Testis (tissue), 3 donors: ENCODE results near the gene GRWD1. TPM values are rescaled to one million over a fixed set of nuclear protein-coding genes. Genes with fewer than 3 reads are reported as not detected.

Experiments
- DNase-seq: peaks from one replicate; pipeline ENCODE4 v3.0.0-alpha.2; 2019
- H3K27ac ChIP-seq, 2 donors: fragments of 200-600 bp; sonication (generic); one replicate each; pipeline ENCODE4 v1.5.1; 2019
- H3K27me3 ChIP-seq: fragments of 200-600 bp; sonication (generic); one replicate; pipeline ENCODE4 v1.5.1; 2019
- H3K36me3 ChIP-seq: fragments of 200-600 bp; sonication (generic); one replicate; pipeline ENCODE4 v1.5.1; 2017; ENCODE audit warnings: low read depth; ENCODE audit errors: missing control alignments
- H3K4me1 ChIP-seq: fragments of 200-600 bp; sonication (generic); one replicate; pipeline ENCODE4 v1.5.1; 2019
- H3K4me3 ChIP-seq, 2 donors: fragments of 200-600 bp; sonication (generic); one replicate each; pipeline ENCODE4 v1.5.1; 2017 to 2019
- H3K9me3 ChIP-seq: fragments of 200-600 bp; sonication (generic); one replicate; pipeline ENCODE4 v1.5.1; 2017
- POLR2A ChIP-seq: fragments of 450-650 bp; IDR thresholded peaks from one replicate; pipeline ENCODE4 v1.6.1; 2017; ENCODE audit warnings: antibody characterized with exemption, mild to moderate bottlenecking, moderate library complexity
- WGBS, 2 donors: methylation state at CpG; one replicate each; pipeline ENCODE4 v1.1.5; 2018; 5-methylcytosine and 5-hydroxymethylcytosine counted together
- intact Hi-C: fragments of 100-400 bp; cut with DNase I; formaldehyde crosslinking; loops from one replicate; pipeline ENCODE4 v1.15.1; 2023; ENCODE audit warnings: low total_unique reads
- polyA plus RNA-seq: library from polyadenylated mRNA; stranded (reverse); fragments of 350-450 nt; fragmentation: Illumina TruSeq; extraction: RNeasy Lipid Tissue Mini Kit (QIAGEN cat#74804); gene quantifications from one replicate; pipeline ENCODE4 v1.2.3, GENCODE V29; 2014; ENCODE audit warnings: low read depth, low replicate concordance; ENCODE audit not compliant: insufficient read depth
- total RNA-seq, 2 donors: library from RNA; depleted of rRNA; stranded (reverse); fragments of >200 nt; gene quantifications; one replicate each; pipeline ENCODE4 v1.2.3, GENCODE V29; 2016
- TF ChIP-seq, protein P1 (sequence below), 3 experiments: fragments of 450-650 bp in 2 of 3; fragments of 200-600 bp in 1 of 3; sonication (generic) in 1 of 3; IDR thresholded peaks; one replicate each; pipeline ENCODE4 v1.5.1; 2016 to 2019; ENCODE audit warnings: antibody characterized with exemption in 3 of 3, mild to moderate bottlenecking in 2 of 3, moderate library complexity in 1 of 3

GRWD1 gene
- total and polyA plus RNA-seq, 3 donors from 2014 or later, result 17.8 to 35.2 (median 32.8) TPM

- intact Hi-C loops, result no loop called here
- no peak for TF ChIP-seq POLR2A
- TF ChIP-seq, protein P1, sequence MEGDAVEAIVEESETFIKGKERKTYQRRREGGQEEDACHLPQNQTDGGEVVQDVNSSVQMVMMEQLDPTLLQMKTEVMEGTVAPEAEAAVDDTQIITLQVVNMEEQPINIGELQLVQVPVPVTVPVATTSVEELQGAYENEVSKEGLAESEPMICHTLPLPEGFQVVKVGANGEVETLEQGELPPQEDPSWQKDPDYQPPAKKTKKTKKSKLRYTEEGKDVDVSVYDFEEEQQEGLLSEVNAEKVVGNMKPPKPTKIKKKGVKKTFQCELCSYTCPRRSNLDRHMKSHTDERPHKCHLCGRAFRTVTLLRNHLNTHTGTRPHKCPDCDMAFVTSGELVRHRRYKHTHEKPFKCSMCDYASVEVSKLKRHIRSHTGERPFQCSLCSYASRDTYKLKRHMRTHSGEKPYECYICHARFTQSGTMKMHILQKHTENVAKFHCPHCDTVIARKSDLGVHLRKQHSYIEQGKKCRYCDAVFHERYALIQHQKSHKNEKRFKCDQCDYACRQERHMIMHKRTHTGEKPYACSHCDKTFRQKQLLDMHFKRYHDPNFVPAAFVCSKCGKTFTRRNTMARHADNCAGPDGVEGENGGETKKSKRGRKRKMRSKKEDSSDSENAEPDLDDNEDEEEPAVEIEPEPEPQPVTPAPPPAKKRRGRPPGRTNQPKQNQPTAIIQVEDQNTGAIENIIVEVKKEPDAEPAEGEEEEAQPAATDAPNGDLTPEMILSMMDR (IDR thresholded peaks at IDR 0.05), result no peak
- WGBS, 2 donors, result 76 to 78% methylated on average over 9 to 17 of the region's 17 CpGs
- Histone ChIP-seq H3K9me3 (no peaks in the 10 kb centered on the region), H3K36me3 (no peaks in the 10 kb centered on the region), H3K27ac (no peak overlapping the region), H3K4me3 (no peak overlapping the region), H3K27me3 (no peaks in the 10 kb centered on the region), H3K4me1 (peaks cover 3% of the 10 kb centered on the region)
- no peak for DNase-seq
These were observed 29.7 kb downstream of the GRWD1 start for GRCh38 chr19:48475369-48476068.

DNA sequence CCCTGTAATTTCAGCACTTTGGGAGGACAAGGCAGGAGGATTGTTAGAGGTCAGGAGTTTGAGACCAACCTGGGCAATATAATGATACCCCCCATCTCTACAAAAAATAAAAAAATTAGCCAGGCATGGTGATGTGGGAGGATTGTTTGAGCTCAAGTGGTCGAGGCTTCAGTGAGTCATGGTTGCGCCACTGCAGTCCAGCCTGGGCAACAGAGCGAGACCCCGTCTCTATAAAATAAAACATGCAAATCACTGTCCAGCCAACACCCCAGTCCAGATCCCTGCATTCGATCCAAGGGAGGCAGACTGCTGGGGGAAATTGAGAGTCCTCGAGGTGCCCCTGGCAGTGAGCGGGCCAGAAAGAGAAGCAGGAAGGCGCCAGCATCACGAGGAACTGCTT lies 30.4 kb downstream of the GRWD1 start:
- H3K9me3 ChIP-seq, result no peaks in the 10 kb centered on the region
- H3K4me1 ChIP-seq, result no peaks in the 10 kb centered on the region
- no peak for DNase-seq
- 91 to 96% methylated on average over 9 of the region's 9 CpGs for WGBS, 2 donors
- no peak overlapping the region for H3K27ac ChIP-seq
- no peaks in the 10 kb centered on the region for H3K36me3 ChIP-seq
- H3K4me3 ChIP-seq, result no peak overlapping the region
- intact Hi-C loops, result no loop called here
- TF ChIP-seq, protein P1 (IDR thresholded peaks at IDR 0.05), result no peak
- no peak for TF ChIP-seq POLR2A
- no peaks in the 10 kb centered on the region for H3K27me3 ChIP-seq

DNA sequence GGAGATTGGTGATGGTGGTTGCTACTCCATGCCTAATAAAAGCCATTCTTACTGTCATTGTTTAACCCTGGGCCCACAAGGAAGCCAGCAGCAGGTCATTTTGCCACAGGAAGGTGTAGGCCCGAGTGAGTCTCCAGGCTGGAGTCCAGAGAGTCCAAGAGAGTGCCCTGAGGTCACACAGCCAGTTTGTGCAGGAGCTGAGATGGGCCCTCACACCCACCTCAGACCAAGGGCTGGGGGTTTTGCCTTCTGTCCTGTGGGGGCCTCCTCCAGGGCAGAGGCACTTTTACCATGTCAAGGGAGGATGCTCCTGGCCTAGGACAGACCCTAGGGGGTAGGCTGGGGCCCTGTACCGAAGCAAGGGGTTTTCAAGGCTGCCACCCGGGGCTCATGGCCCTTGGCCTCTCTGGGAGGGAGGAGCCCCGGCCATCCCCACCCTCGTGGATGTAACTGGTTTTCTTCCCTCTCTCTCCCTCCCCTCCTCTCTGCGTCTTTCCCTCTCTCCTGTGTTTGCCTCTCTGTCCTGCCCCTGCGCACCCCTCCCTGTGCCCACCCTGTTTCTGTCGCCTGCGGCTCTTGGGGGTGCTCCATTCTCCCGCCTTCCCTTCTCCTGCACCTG lies 31.4 kb downstream of the GRWD1 start:
- H3K4me3 ChIP-seq, result no peak overlapping the region
- intact Hi-C loops, result no loop called here
- H3K27me3 ChIP-seq, result no peaks in the 10 kb centered on the region
- 74 to 89% methylated on average over 6 to 10 of the region's 10 CpGs for WGBS, 2 donors
- DNase-seq, result no peak
- H3K9me3 ChIP-seq, result no peaks in the 10 kb centered on the region
- TF ChIP-seq, protein P1 (IDR thresholded peaks at IDR 0.05), result no peak
- TF ChIP-seq POLR2A, result no peak
- no peaks in the 10 kb centered on the region for H3K36me3 ChIP-seq
- no peak overlapping the region for H3K27ac ChIP-seq
- H3K4me1 ChIP-seq, result no peaks in the 10 kb centered on the region

DNA sequence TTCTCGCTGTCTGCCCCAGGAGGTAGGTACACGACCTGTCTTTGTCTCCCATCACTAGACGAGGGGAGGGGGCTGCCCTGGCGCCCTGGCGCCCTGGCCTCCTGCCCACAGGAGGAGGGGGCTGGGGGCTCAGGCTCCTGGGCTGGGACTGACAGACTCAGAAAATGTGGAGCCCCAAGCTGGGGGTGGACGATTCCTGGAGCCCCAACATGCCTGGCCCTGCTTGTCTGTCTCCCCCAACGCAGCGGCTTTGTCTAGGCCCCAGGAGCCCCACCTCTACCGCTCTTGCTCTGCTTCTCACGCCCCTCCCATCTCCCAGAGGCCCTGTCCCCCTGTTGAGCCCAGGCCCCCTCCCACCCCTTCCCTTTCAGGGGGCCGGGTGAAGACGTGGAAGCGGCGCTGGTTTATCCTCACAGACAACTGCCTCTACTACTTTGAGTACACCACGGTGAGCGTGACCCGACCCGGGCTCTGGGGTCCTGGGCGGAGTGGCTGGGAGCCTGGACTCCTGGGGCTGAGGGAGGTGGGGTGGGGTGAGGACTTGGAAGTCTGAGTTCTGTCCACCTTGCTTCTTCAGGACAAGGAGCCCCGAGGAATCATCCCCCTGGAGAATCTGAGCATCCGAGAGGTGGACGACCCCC lies 32.0 kb downstream of the GRWD1 start:
- no peak overlapping the region for H3K4me3 ChIP-seq
- 81 to 82% methylated on average over 22 of the region's 22 CpGs for WGBS, 2 donors
- no peaks in the 10 kb centered on the region for H3K9me3 ChIP-seq
- no peaks in the 10 kb centered on the region for H3K27me3 ChIP-seq
- intact Hi-C loops, result no loop called here
- H3K4me1 ChIP-seq, result no peaks in the 10 kb centered on the region
- no peaks in the 10 kb centered on the region for H3K36me3 ChIP-seq
- DNase-seq, result no peak
- H3K27ac ChIP-seq, result no peak overlapping the region
- TF ChIP-seq POLR2A, result no peak
- TF ChIP-seq, protein P1 (IDR thresholded peaks at IDR 0.05), result no peak
